Measurements from ENCODE around the gene TMEM132C.

Gene TMEM132C

DNA sequence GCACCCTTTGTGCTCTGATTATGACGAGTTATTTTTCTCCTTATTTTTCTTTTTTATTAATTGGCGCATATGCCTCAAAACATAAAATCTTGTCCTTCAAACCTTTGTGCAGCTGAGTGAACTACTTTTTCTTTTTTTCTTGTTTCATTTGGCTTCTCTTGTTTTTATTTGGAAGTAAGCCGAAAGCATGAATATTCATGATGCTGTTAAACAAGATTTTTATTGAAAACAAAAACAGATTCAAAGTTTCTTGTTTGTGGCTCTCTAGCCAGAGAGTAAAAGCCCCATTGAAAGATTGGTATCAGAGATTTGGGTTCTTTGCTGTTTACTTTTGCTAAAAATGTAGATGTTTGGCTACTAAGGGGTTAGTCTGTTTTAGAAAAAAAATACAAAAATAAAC, 183.8 kb downstream of the TMEM132C start:
- DNase-seq (ENCODE audit: low read depth in 1 of 2, low spot score in 1 of 2): no peak
- no peak overlapping the region for H3K27ac ChIP-seq (replicated peaks)
- no peak overlapping the region for H3K4me3 ChIP-seq (replicated peaks; ENCODE audit: insufficient read depth, low read length)
- no peaks in the 10 kb centered on the region for H3K27me3 ChIP-seq (ENCODE audit: insufficient read depth, poor library complexity, severe bottlenecking)
- TF ChIP-seq SPI1 (IDR thresholded peaks at IDR 0.05; ENCODE audit: borderline replicate concordance, low read depth): no peak
- TF ChIP-seq, protein P1, sequence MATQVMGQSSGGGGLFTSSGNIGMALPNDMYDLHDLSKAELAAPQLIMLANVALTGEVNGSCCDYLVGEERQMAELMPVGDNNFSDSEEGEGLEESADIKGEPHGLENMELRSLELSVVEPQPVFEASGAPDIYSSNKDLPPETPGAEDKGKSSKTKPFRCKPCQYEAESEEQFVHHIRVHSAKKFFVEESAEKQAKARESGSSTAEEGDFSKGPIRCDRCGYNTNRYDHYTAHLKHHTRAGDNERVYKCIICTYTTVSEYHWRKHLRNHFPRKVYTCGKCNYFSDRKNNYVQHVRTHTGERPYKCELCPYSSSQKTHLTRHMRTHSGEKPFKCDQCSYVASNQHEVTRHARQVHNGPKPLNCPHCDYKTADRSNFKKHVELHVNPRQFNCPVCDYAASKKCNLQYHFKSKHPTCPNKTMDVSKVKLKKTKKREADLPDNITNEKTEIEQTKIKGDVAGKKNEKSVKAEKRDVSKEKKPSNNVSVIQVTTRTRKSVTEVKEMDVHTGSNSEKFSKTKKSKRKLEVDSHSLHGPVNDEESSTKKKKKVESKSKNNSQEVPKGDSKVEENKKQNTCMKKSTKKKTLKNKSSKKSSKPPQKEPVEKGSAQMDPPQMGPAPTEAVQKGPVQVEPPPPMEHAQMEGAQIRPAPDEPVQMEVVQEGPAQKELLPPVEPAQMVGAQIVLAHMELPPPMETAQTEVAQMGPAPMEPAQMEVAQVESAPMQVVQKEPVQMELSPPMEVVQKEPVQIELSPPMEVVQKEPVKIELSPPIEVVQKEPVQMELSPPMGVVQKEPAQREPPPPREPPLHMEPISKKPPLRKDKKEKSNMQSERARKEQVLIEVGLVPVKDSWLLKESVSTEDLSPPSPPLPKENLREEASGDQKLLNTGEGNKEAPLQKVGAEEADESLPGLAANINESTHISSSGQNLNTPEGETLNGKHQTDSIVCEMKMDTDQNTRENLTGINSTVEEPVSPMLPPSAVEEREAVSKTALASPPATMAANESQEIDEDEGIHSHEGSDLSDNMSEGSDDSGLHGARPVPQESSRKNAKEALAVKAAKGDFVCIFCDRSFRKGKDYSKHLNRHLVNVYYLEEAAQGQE (IDR thresholded peaks at IDR 0.05; ENCODE audit: insufficient replicate concordance, low read depth): no peak

DNA sequence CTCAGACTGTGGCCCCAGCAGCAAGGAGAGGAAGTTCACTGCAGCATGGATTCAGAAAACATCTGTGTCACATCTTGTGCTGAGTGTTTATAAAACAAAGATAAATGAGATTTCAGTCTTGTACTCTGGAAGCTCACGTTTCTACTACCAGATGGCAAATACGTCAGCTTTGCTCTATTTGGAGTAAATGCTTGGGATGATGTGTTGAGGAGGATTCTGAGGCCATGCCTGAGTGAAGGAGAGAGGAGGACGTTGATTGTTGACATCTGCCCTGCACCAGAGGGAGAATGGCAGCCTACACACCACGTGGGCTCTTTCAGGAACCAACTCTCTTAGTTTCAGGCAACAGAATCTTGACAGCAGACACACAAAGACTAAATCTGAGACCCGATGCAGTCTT, 188.9 kb downstream of the TMEM132C start:
- Histone ChIP-seq H3K27me3 (ENCODE audit: insufficient read depth, poor library complexity, severe bottlenecking) (no peaks in the 10 kb centered on the region), H3K27ac (replicated peaks) (no peak overlapping the region), H3K4me3 (replicated peaks; ENCODE audit: insufficient read depth, low read length) (no peak overlapping the region)
- no peak for DNase-seq (ENCODE audit: low read depth in 1 of 2, low spot score in 1 of 2)
- TF ChIP-seq, protein P2, sequence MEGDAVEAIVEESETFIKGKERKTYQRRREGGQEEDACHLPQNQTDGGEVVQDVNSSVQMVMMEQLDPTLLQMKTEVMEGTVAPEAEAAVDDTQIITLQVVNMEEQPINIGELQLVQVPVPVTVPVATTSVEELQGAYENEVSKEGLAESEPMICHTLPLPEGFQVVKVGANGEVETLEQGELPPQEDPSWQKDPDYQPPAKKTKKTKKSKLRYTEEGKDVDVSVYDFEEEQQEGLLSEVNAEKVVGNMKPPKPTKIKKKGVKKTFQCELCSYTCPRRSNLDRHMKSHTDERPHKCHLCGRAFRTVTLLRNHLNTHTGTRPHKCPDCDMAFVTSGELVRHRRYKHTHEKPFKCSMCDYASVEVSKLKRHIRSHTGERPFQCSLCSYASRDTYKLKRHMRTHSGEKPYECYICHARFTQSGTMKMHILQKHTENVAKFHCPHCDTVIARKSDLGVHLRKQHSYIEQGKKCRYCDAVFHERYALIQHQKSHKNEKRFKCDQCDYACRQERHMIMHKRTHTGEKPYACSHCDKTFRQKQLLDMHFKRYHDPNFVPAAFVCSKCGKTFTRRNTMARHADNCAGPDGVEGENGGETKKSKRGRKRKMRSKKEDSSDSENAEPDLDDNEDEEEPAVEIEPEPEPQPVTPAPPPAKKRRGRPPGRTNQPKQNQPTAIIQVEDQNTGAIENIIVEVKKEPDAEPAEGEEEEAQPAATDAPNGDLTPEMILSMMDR (IDR thresholded peaks at IDR 0.05; ENCODE audit: insufficient read depth, low read length): no peak
- TF ChIP-seq POLR2AphosphoS5 (IDR thresholded peaks at IDR 0.05; ENCODE audit: low read depth) (no peak), SPI1 (IDR thresholded peaks at IDR 0.05; ENCODE audit: borderline replicate concordance, low read depth) (no peak), GABPA (IDR thresholded peaks at IDR 0.05; ENCODE audit: low read depth) (no peak)
- TF ChIP-seq, protein P1 (IDR thresholded peaks at IDR 0.05; ENCODE audit: insufficient replicate concordance, low read depth): no peak

DNA sequence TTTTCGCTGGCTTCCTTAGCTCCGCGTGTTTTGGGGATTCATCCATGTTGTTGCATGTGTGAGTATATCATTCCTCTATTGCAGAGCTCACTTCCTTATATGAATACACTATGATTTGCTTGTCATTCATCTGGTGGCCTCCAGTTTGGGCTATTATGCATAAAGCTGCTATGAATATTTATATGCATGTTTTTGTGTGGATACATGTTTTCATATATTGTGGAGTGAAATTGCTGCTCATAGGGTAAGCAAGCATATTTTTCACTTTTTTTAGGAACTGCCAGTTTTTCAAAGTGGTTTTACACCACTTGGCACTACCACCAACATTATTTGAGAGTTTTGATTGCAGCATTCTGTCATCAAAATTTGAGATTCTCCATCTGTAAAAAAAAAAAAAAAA, 190.0 kb downstream of the TMEM132C start:
- H3K4me3 ChIP-seq (replicated peaks; ENCODE audit: insufficient read depth, low read length): no peak overlapping the region
- H3K27ac ChIP-seq (replicated peaks): no peak overlapping the region
- TF ChIP-seq GABPA (IDR thresholded peaks at IDR 0.05; ENCODE audit: low read depth) (no peak), SPI1 (IDR thresholded peaks at IDR 0.05; ENCODE audit: borderline replicate concordance, low read depth) (no peak), POLR2AphosphoS5 (IDR thresholded peaks at IDR 0.05; ENCODE audit: low read depth) (no peak)
- TF ChIP-seq, protein P2 (IDR thresholded peaks at IDR 0.05; ENCODE audit: insufficient read depth, low read length): no peak
- TF ChIP-seq, protein P1 (IDR thresholded peaks at IDR 0.05; ENCODE audit: insufficient replicate concordance, low read depth): no peak
- no peaks in the 10 kb centered on the region for H3K27me3 ChIP-seq (ENCODE audit: insufficient read depth, poor library complexity, severe bottlenecking)
- DNase-seq (ENCODE audit: low read depth in 1 of 2, low spot score in 1 of 2): no peak

Data from HL-60 (cell line).